HepG2 (cell line): ENCODE results near the gene PTPRCAP. TPM values are rescaled to one million over a fixed set of nuclear protein-coding genes. Genes with fewer than 3 reads are reported as not detected.

ENCODE experiments used
- FOXP1 ChIP-seq, 2 experiments: fragments of 450-650 bp in 1 of 2; IDR thresholded peaks; 2 replicates each; pipeline ENCODE4 v1.6.1; 2017 to 2018; ENCODE audit warnings: antibody characterized with exemption in 1 of 2
- FUBP1 ChIP-seq: sonication (generic); formaldehyde crosslinking; IDR thresholded peaks from 2 replicates; pipeline ENCODE4 v1.5.1; 2020; ENCODE audit warnings: missing genetic modification reagents, mild to moderate bottlenecking, borderline replicate concordance
- KDM1A ChIP-seq: IDR thresholded peaks from 2 replicates; pipeline ENCODE4 v1.6.1; 2016; ENCODE audit warnings: missing compliant biosample characterization
- NFRKB ChIP-seq: fragments of 450-650 bp; IDR thresholded peaks from 2 replicates; pipeline ENCODE4 v1.6.1; 2017
- PRDM10 ChIP-seq: sonication (generic); formaldehyde crosslinking; IDR thresholded peaks from 2 replicates; pipeline ENCODE4 v1.4.0; 2020; ENCODE audit warnings: low read depth, missing genetic modification reagents
- STAT5B ChIP-seq: sonication (generic); formaldehyde crosslinking; IDR thresholded peaks from 2 replicates; pipeline ENCODE4 v1.4.0; 2020; ENCODE audit warnings: missing genetic modification reagents
- TCF7L2 ChIP-seq: IDR thresholded peaks from 2 replicates; pipeline ENCODE4 v1.6.1; 2011; ENCODE audit warnings: mild to moderate bottlenecking, low read depth, low read length, moderate library complexity
- ZBTB3 ChIP-seq: sonication (generic); formaldehyde crosslinking; IDR thresholded peaks from 2 replicates; pipeline ENCODE4 v1.4.0; 2020; ENCODE audit warnings: low read depth, mild to moderate bottlenecking, moderate library complexity, missing genetic modification reagents, borderline replicate concordance
- ZNF350 ChIP-seq: sonication (generic); formaldehyde crosslinking; IDR thresholded peaks from 2 replicates; pipeline ENCODE4 v1.4.0; 2020; ENCODE audit warnings: mild to moderate bottlenecking, low read depth, missing genetic modification reagents, borderline replicate concordance
- polyA plus RNA-seq, 8 experiments: library from polyadenylated mRNA; depleted of rRNA in 3 of 8; stranded (reverse) in 7 of 8; unstranded in 1 of 8; fragments of >200 nt; fragmentation: Illumina TruSeq in 4 of 8; extraction: Trizol in 4 of 8; gene quantifications; 2 replicates each; pipeline versions ENCODE4 v1.2.1 to v1.2.3, GENCODE V29; 2011 to 2016; ENCODE audit warnings: low read depth in 4 of 8, missing spikeins in 1 of 8, mixed read lengths in 1 of 8; ENCODE audit not compliant: insufficient read depth in 1 of 8
- total RNA-seq, 5 experiments: library from RNA; depleted of rRNA; stranded (reverse); fragments of >200 nt; fragmentation: Illumina TruSeq; extraction: Trizol; gene quantifications; 2 replicates each; pipeline ENCODE4 v1.2.3, GENCODE V29; 2016; ENCODE audit warnings: low read depth in 1 of 5
- TF ChIP-seq, protein P1 (sequence below), 2 experiments: fragments of 450-650 bp in 1 of 2; sonication (generic) in 1 of 2; formaldehyde crosslinking in 1 of 2; IDR thresholded peaks; 2 replicates each; pipeline versions ENCODE4 v1.6.1 to v1.8.0; 2016 to 2022; ENCODE audit warnings: antibody characterized with exemption in 1 of 2, mild to moderate bottlenecking in 1 of 2, missing genetic modification reagents in 1 of 2
- TF ChIP-seq, protein P2 (sequence below): IDR thresholded peaks from 2 replicates; pipeline ENCODE4 v1.6.1; 2016; ENCODE audit warnings: low read depth, control low read depth

Gene PTPRCAP
- total and polyA plus RNA-seq, 2 of the 13 experiments (the other 11 are each of a cell fraction or from before 2014, with no cell fraction given) = 0.60 to 0.70 TPM

GRCh38 chr11:67464411-67465188, 27.1 kb upstream of the PTPRCAP start (continued):
- TF ChIP-seq, protein P1, sequence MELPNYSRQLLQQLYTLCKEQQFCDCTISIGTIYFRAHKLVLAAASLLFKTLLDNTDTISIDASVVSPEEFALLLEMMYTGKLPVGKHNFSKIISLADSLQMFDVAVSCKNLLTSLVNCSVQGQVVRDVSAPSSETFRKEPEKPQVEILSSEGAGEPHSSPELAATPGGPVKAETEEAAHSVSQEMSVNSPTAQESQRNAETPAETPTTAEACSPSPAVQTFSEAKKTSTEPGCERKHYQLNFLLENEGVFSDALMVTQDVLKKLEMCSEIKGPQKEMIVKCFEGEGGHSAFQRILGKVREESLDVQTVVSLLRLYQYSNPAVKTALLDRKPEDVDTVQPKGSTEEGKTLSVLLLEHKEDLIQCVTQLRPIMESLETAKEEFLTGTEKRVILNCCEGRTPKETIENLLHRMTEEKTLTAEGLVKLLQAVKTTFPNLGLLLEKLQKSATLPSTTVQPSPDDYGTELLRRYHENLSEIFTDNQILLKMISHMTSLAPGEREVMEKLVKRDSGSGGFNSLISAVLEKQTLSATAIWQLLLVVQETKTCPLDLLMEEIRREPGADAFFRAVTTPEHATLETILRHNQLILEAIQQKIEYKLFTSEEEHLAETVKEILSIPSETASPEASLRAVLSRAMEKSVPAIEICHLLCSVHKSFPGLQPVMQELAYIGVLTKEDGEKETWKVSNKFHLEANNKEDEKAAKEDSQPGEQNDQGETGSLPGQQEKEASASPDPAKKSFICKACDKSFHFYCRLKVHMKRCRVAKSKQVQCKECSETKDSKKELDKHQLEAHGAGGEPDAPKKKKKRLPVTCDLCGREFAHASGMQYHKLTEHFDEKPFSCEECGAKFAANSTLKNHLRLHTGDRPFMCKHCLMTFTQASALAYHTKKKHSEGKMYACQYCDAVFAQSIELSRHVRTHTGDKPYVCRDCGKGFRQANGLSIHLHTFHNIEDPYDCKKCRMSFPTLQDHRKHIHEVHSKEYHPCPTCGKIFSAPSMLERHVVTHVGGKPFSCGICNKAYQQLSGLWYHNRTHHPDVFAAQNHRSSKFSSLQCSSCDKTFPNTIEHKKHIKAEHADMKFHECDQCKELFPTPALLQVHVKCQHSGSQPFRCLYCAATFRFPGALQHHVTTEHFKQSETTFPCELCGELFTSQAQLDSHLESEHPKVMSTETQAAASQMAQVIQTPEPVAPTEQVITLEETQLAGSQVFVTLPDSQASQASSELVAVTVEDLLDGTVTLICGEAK (IDR thresholded peaks at IDR 0.05) = no peak
- TF ChIP-seq, protein P1 (CRISPR knock-in tag; IDR thresholded peaks at IDR 0.05) = no peak
- TF ChIP-seq ZBTB3 (CRISPR knock-in tag) (no peak), FUBP1 (CRISPR knock-in tag) (no peak), PRDM10 (CRISPR knock-in tag) (no peak), ZNF350 (CRISPR knock-in tag) (no peak), STAT5B (no peak; the same call in 1 of the 2 replicates), KDM1A (CRISPR knock-in tag) (no peak), TCF7L2 (no peak), FOXP1 (IDR thresholded peaks at IDR 0.05) (no peak), FOXP1 (CRISPR knock-in tag; IDR thresholded peaks at IDR 0.05) (no peak), NFRKB (no peak)
- TF ChIP-seq, protein P2, sequence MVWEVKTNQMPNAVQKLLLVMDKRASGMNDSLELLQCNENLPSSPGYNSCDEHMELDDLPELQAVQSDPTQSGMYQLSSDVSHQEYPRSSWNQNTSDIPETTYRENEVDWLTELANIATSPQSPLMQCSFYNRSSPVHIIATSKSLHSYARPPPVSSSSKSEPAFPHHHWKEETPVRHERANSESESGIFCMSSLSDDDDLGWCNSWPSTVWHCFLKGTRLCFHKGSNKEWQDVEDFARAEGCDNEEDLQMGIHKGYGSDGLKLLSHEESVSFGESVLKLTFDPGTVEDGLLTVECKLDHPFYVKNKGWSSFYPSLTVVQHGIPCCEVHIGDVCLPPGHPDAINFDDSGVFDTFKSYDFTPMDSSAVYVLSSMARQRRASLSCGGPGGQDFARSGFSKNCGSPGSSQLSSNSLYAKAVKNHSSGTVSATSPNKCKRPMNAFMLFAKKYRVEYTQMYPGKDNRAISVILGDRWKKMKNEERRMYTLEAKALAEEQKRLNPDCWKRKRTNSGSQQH (CRISPR knock-in tag) = no peak
